ENCODE results near the gene HLA-DMA. TPM values are rescaled to one million over a fixed set of nuclear protein-coding genes. Genes with fewer than 3 reads are reported as not detected.

Gene HLA-DMA
- total RNA-seq, 2 experiments from 2014 or later = 54.0 to 54.3 TPM

- H3K4me1 Mint-ChIP-seq = peaks cover 38% of the 10 kb centered on the region
- no peaks in the 10 kb centered on the region for H3K27me3 Mint-ChIP-seq
- no peak for DNase-seq
- H3K4me3 Mint-ChIP-seq = peak overlapping the region; percentile 97
- CTCF ChIA-PET = interaction anchor here (1.2 to 13.5 kb wide), 10 partner anchors 10 to 134 kb away, joined by 3 to 259 read pairs (median 14); partner anchors contain the start of genes HLA-DMA, HLA-DMB and TAP2
- H3K36me3 Mint-ChIP-seq (ENCODE audit: low read depth) = peaks cover 86% of the 10 kb centered on the region
- peak overlapping the region; percentile 98 for H3K27ac Mint-ChIP-seq
- H3K9me3 Mint-ChIP-seq = no peaks in the 10 kb centered on the region
- POLR2A ChIA-PET = interaction anchor here (0.6 to 17.7 kb wide), 35 partner anchors 10 to 1399 kb away, joined by 3 to 656 read pairs (median 5); partner anchors contain the start of genes ATF6B, GPSM3, HLA-DMA and HLA-DMB
Observed at GRCh38 chr6:32973144-32974015, 20.5 kb upstream of the HLA-DMA start.

- peak; percentile 61 for DNase-seq
- Mint-ChIP-seq H3K27ac (peak overlapping the region; percentile 98), H3K27me3 (no peaks in the 10 kb centered on the region), H3K4me1 (peaks cover 30% of the 10 kb centered on the region), H3K9me3 (no peaks in the 10 kb centered on the region), H3K36me3 (ENCODE audit: low read depth) (peaks cover 80% of the 10 kb centered on the region), H3K4me3 (peak overlapping the region; percentile 97)
- ChIA-PET POLR2A (interaction anchor here (0.7 to 17.7 kb wide), 74 partner anchors 9 to 1775 kb away, joined by 3 to 656 read pairs (median 4); partner anchors contain the start of genes ATF6B, B3GALT4, BAK1 and DDX39B), CTCF (interaction anchor here (0.8 to 13.5 kb wide), 22 partner anchors 8 to 777 kb away, joined by 3 to 259 read pairs (median 6); partner anchors contain the start of genes HLA-DMA, HLA-DMB, HLA-DPA1 and PSMB9)
Observed at GRCh38 chr6:32972353-32973143, 19.7 kb upstream of the HLA-DMA start.

GRCh38 chr6:32971581-32972352 lies 18.9 kb upstream of the HLA-DMA start:
- H3K4me3 Mint-ChIP-seq = peak overlapping the region; percentile 97
- ChIA-PET CTCF (interaction anchor here (0.7 to 13.5 kb wide), 23 partner anchors 9 to 776 kb away, joined by 3 to 259 read pairs (median 6); partner anchors contain the start of genes HLA-DMA, HLA-DMB, HLA-DPA1 and PSMB9), POLR2A (interaction anchor here (0.6 to 17.7 kb wide), 82 partner anchors 8 to 1785 kb away, joined by 3 to 656 read pairs (median 4); partner anchors contain the start of genes ATF6B, B3GALT4, BAK1 and CUTA)
- no peaks in the 10 kb centered on the region for H3K9me3 Mint-ChIP-seq
- DNase-seq = peak; percentile 100
- peaks cover 29% of the 10 kb centered on the region for H3K4me1 Mint-ChIP-seq
- peak overlapping the region; percentile 98 for H3K27ac Mint-ChIP-seq
- peaks cover 77% of the 10 kb centered on the region for H3K36me3 Mint-ChIP-seq (ENCODE audit: low read depth)
- H3K27me3 Mint-ChIP-seq = no peaks in the 10 kb centered on the region

GRCh38 chr6:32971242-32971580 lies 18.3 kb upstream of the HLA-DMA start:
- ChIA-PET CTCF (interaction anchor here (0.7 to 13.5 kb wide), 19 partner anchors 8 to 775 kb away, joined by 3 to 259 read pairs (median 10); partner anchors contain the start of genes HLA-DMA, HLA-DMB, HLA-DPA1 and PSMB9), POLR2A (interaction anchor here (0.7 to 17.7 kb wide), 57 partner anchors 10 to 1786 kb away, joined by 3 to 656 read pairs (median 6); partner anchors contain the start of genes B3GALT4, CUTA, DDX39B and GPSM3)
- Mint-ChIP-seq H3K27me3 (no peaks in the 10 kb centered on the region), H3K4me3 (peak overlapping the region; percentile 97), H3K4me1 (peaks cover 27% of the 10 kb centered on the region), H3K36me3 (ENCODE audit: low read depth) (peaks cover 71% of the 10 kb centered on the region), H3K9me3 (no peaks in the 10 kb centered on the region), H3K27ac (peak overlapping the region; percentile 98)
- DNase-seq = no peak

GRCh38 chr6:32970413-32971241 lies 17.7 kb upstream of the HLA-DMA start:
- H3K27me3 Mint-ChIP-seq = no peaks in the 10 kb centered on the region
- CTCF ChIA-PET = interaction anchor here (0.9 to 13.5 kb wide), 11 partner anchors 10 to 301 kb away, joined by 3 to 259 read pairs (median 21); partner anchors contain the start of genes HLA-DMA, HLA-DPA1, PSMB9 and RPS18

GRCh38 chr6:32969685-32970412 lies 17.0 kb upstream of the HLA-DMA start:
- peak overlapping the region; percentile 98 for H3K27ac Mint-ChIP-seq
- POLR2A ChIA-PET = interaction anchor here (0.7 to 17.7 kb wide), 21 partner anchors 7 to 779 kb away, joined by 3 to 656 read pairs (median 21); partner anchors contain the start of genes B3GALT4, GPSM3, HLA-DMA and HLA-DMB
- H3K4me1 Mint-ChIP-seq = peaks cover 24% of the 10 kb centered on the region
- H3K4me3 Mint-ChIP-seq = peak overlapping the region; percentile 97
- H3K9me3 Mint-ChIP-seq = no peaks in the 10 kb centered on the region
- H3K36me3 Mint-ChIP-seq (ENCODE audit: low read depth) = peaks cover 57% of the 10 kb centered on the region
- CTCF ChIA-PET = interaction anchor here (0.9 to 13.5 kb wide), 8 partner anchors 15 to 130 kb away, joined by 3 to 259 read pairs (median 28); partner anchors contain the start of genes HLA-DMA, HLA-DMB, PSMB9 and TAP1
- DNase-seq = peak; percentile 78
- H3K27me3 Mint-ChIP-seq = no peaks in the 10 kb centered on the region

More at GRCh38 chr6:32970413-32971241, 17.7 kb upstream of the HLA-DMA start:
- peaks cover 26% of the 10 kb centered on the region for H3K4me1 Mint-ChIP-seq
- peaks cover 65% of the 10 kb centered on the region for H3K36me3 Mint-ChIP-seq (ENCODE audit: low read depth)
- DNase-seq = peak; percentile 83
- H3K27ac Mint-ChIP-seq = peak overlapping the region; percentile 98
- H3K9me3 Mint-ChIP-seq = no peaks in the 10 kb centered on the region
- POLR2A ChIA-PET = interaction anchor here (0.6 to 17.7 kb wide), 36 partner anchors 14 to 1429 kb away, joined by 3 to 656 read pairs (median 7); partner anchors contain the start of genes B3GALT4, DDX39B, DXO and GPSM3
- peak overlapping the region; percentile 97 for H3K4me3 Mint-ChIP-seq

- ChIA-PET CTCF (interaction anchor here (0.9 to 13.5 kb wide), 11 partner anchors 12 to 774 kb away, joined by 3 to 259 read pairs (median 20); partner anchors contain the start of genes HLA-DMA, HLA-DMB and TAP2), POLR2A (interaction anchor here (0.7 to 17.7 kb wide), 19 partner anchors 8 to 777 kb away, joined by 3 to 656 read pairs (median 19); partner anchors contain the start of genes GPSM3, HLA-DMA, HLA-DMB and HLA-DPA1)
- Mint-ChIP-seq H3K9me3 (no peaks in the 10 kb centered on the region), H3K4me3 (peak overlapping the region; percentile 97), H3K27ac (peak overlapping the region; percentile 98), H3K27me3 (no peaks in the 10 kb centered on the region), H3K36me3 (ENCODE audit: low read depth) (peaks cover 50% of the 10 kb centered on the region), H3K4me1 (peaks cover 24% of the 10 kb centered on the region)
- peak; percentile 71 for DNase-seq
Observed at GRCh38 chr6:32968867-32969684, 16.2 kb upstream of the HLA-DMA start.

- peak; percentile 97 for DNase-seq
- CTCF ChIA-PET = interaction anchor here (0.7 to 13.5 kb wide), 16 partner anchors 12 to 773 kb away, joined by 3 to 259 read pairs (median 6); partner anchors contain the start of genes HLA-DMA, HLA-DMB and TAP2
- Mint-ChIP-seq H3K36me3 (ENCODE audit: low read depth) (peaks cover 42% of the 10 kb centered on the region), H3K9me3 (no peaks in the 10 kb centered on the region), H3K27me3 (no peaks in the 10 kb centered on the region), H3K27ac (peak within 1 kb of the TSS; percentile 98), H3K4me1 (peaks cover 27% of the 10 kb centered on the region), H3K4me3 (peak within 1 kb of the TSS; percentile 97)
- POLR2A ChIA-PET = interaction anchor here (0.7 to 17.7 kb wide), 19 partner anchors 8 to 1228 kb away, joined by 3 to 656 read pairs (median 19); partner anchors contain the start of genes GPSM3, HLA-DMA, HLA-DMB and HLA-DPA1
Observed at GRCh38 chr6:32968093-32968866, 15.4 kb upstream of the HLA-DMA start, which contains the start of gene BRD2. TSS of gene BRD2 (plus strand) at chr6:32968594. CDS start at chr6:32972899, 4,305 bp downstream.

Measured in activated CD4-positive, alpha-beta memory T cell treated with anti-CD3 and anti-CD28 coated beads, Interleukin-2, amount 10 ng/mL, durations not matched to agents 7 days and 5 days (primary cell).